Measurements from ENCODE around the gene CRYM.
"Not testable (repeated sequence)": the region's sequence is repeated elsewhere in the genome, so short reads cannot be mapped to it uniquely, and the experiment has no call there.

CRYM gene

GRCh38 chr16:21277045-21277926, 804 bp downstream of the CRYM start:
- DNase-seq = no peak

- DNase-seq = no peak
Measured at GRCh38 chr16:21276090-21276489, 2.0 kb downstream of the CRYM start.

- DNase-seq = no peak
Measured at GRCh38 chr16:21275529-21275928, 2.6 kb downstream of the CRYM start.

- DNase-seq = no peak
Measured at GRCh38 chr16:21274172-21274726, 3.8 kb downstream of the CRYM start.

- not testable (repeated sequence) for DNase-seq
Measured at GRCh38 chr16:21272763-21273162, 5.3 kb downstream of the CRYM start.

GRCh38 chr16:21272253-21272652, 5.8 kb downstream of the CRYM start:
- no peak for DNase-seq

GRCh38 chr16:21268236-21268635, 9.9 kb downstream of the CRYM start:
- no peak for DNase-seq

GRCh38 chr16:21267298-21267697, 10.8 kb downstream of the CRYM start:
- no peak for DNase-seq

- no peak for DNase-seq
Measured at GRCh38 chr16:21265104-21265837, 12.8 kb downstream of the CRYM start.

- no peak for DNase-seq
Measured at GRCh38 chr16:21264571-21265036, 13.5 kb downstream of the CRYM start.

GRCh38 chr16:21263640-21264570, 14.2 kb downstream of the CRYM start:
- no peak for DNase-seq

- no peak for DNase-seq
Measured at GRCh38 chr16:21262779-21263639, 15.1 kb downstream of the CRYM start.

GRCh38 chr16:21260870-21261791, 17.0 kb downstream of the CRYM start:
- no peak for DNase-seq

- DNase-seq = no peak
Measured at GRCh38 chr16:21257284-21257683, 20.8 kb downstream of the CRYM start.

- DNase-seq = no peak
Measured at GRCh38 chr16:21256636-21257035, 21.5 kb downstream of the CRYM start.

GRCh38 chr16:21253470-21253869, 24.6 kb downstream of the CRYM start:
- DNase-seq = no peak

- no peak for DNase-seq
Measured at GRCh38 chr16:21250072-21250923, 27.8 kb downstream of the CRYM start.

GRCh38 chr16:21248179-21248578, 29.9 kb downstream of the CRYM start:
- DNase-seq = not testable (repeated sequence)

GRCh38 chr16:21244518-21245215, 33.4 kb downstream of the CRYM start:
- no peak for DNase-seq

All from NCI-H1694 (cell line).